Hindlimb muscle (tissue), 1 donor: ENCODE results near the gene MSLN. TPM values are rescaled to one million over a fixed set of nuclear protein-coding genes. Genes with fewer than 3 reads are reported as not detected.

Source experiments
- DNase-seq: peaks from one replicate; pipeline ENCODE4 v3.0.0-alpha.2; 2013
- polyA plus RNA-seq: library from polyadenylated mRNA; unstranded; fragments of 120-200 nt; gene quantifications from one replicate; pipeline ENCODE4 v1.2.1, GENCODE V29; 2013; ENCODE audit not compliant: insufficient read length

MSLN gene
- polyA plus RNA-seq, 1 donor: 0.97 TPM

- no peak for DNase-seq
Measured at GRCh38 chr16:794091-794822, 33.7 kb downstream of the MSLN start.

- DNase-seq: no peak
Measured at GRCh38 chr16:794853-795466, 34.4 kb downstream of the MSLN start.

- no peak for DNase-seq
Measured at GRCh38 chr16:795580-796229, 35.2 kb downstream of the MSLN start.

- no peak for DNase-seq
Measured at GRCh38 chr16:796296-797119, 36.0 kb downstream of the MSLN start.

GRCh38 chr16:797120-797420 lies 36.5 kb downstream of the MSLN start:
- no peak for DNase-seq

- DNase-seq: no peak
Measured at GRCh38 chr16:797686-798085, 37.2 kb downstream of the MSLN start.

- DNase-seq: no peak
Measured at GRCh38 chr16:798666-799065, 38.1 kb downstream of the MSLN start.

- DNase-seq: no peak
Measured at GRCh38 chr16:799111-799947, 38.8 kb downstream of the MSLN start.

GRCh38 chr16:799948-800833 lies 39.7 kb downstream of the MSLN start, which contains the start of gene GNG13:
Gene GNG13, minus strand, starts transcription at chr16:800734. Its CDS starts 1,657 bp downstream, at chr16:799077.
- DNase-seq: no peak

GRCh38 chr16:800834-801511 lies 40.4 kb downstream of the MSLN start:
- no peak for DNase-seq

- no peak for DNase-seq
Measured at GRCh38 chr16:801584-802363, 41.2 kb downstream of the MSLN start.

GRCh38 chr16:802461-802860 lies 41.9 kb downstream of the MSLN start:
- DNase-seq: no peak

GRCh38 chr16:802914-803753 lies 42.6 kb downstream of the MSLN start:
- DNase-seq: no peak

GRCh38 chr16:803754-804080 lies 43.2 kb downstream of the MSLN start:
- no peak for DNase-seq

- DNase-seq: no peak
Measured at GRCh38 chr16:804193-805048, 43.9 kb downstream of the MSLN start.

- DNase-seq: no peak
Measured at GRCh38 chr16:805474-805873, 44.9 kb downstream of the MSLN start.

- peak; percentile 95 for DNase-seq
Measured at GRCh38 chr16:807347-808084, 47.0 kb downstream of the MSLN start.
